Measurements from ENCODE around the gene PCA3. TPM values are rescaled to one million over a fixed set of nuclear protein-coding genes. Genes with fewer than 3 reads are reported as not detected.

Gene PCA3
- total RNA-seq, 4 donors from 2014 or later = 0.27 TPM; not detected in 3

GRCh38 chr9:76756268-76756640 is 8.0 kb upstream of the PCA3 start:
- intact Hi-C loops (cut with DNase I; ENCODE audit: low total_unique reads) = no loop called here
- 37 to 54% methylated on average over 2 to 6 of the region's 6 CpGs for WGBS, 2 donors (ENCODE audit: low coverage in 1 of 2)
- in situ Hi-C loops (cut with MboI; ENCODE audit: low pct_ligation_motif_present in 1 of 4, low pct_unique_long_range_greater_than_20kb in 1 of 4, low sequenced_read_pairs in 3 of 4) = loop anchor here in 3 of 4 donors (25.0 kb wide), 3 partner anchors 231 to 406 kb away; no protein-coding TSS in a partner anchor
- Histone ChIP-seq H3K27ac (no peak overlapping the region), H3K36me3 (no peaks in the 10 kb centered on the region), H3K27me3 (no peaks in the 10 kb centered on the region), H3K4me1 (peaks cover 0 to 12% (median 0%) of the 10 kb centered on the region in 4 donors), H3K9me3 (no peaks in the 10 kb centered on the region), H3K4me3 (no peak overlapping the region)
- peak; percentile 31 for DNase-seq
- peak in 2 of 5 experiments; percentile 30 to 34 for TF ChIP-seq CTCF (IDR thresholded peaks at IDR 0.05)
- TF ChIP-seq POLR2A (IDR thresholded peaks at IDR 0.05) = no peak

- Histone ChIP-seq H3K9me3 (no peaks in the 10 kb centered on the region), H3K36me3 (no peaks in the 10 kb centered on the region), H3K4me1 (peaks cover 0 to 18% (median 2%) of the 10 kb centered on the region in 4 donors), H3K27ac (no peak overlapping the region), H3K27me3 (no peaks in the 10 kb centered on the region), H3K4me3 (no peak overlapping the region)
- TF ChIP-seq POLR2AphosphoS5 (IDR thresholded peaks at IDR 0.05) = no peak
- TF ChIP-seq POLR2A (IDR thresholded peaks at IDR 0.05) = no peak
- no peak for TF ChIP-seq CTCF (IDR thresholded peaks at IDR 0.05)
- no peak for TF ChIP-seq EP300 (IDR thresholded peaks at IDR 0.05; ENCODE audit: low read depth)
- in situ Hi-C loops (cut with MboI; ENCODE audit: low pct_ligation_motif_present in 1 of 4, low pct_unique_long_range_greater_than_20kb in 1 of 4, low sequenced_read_pairs in 3 of 4) (loop anchor here in 3 of 4 donors (25.0 kb wide), 3 partner anchors 230 to 405 kb away; no protein-coding TSS in a partner anchor), intact Hi-C loops (cut with DNase I; ENCODE audit: low total_unique reads) (no loop called here)
- 74 to 75% methylated on average over 3 of the region's 3 CpGs for WGBS, 2 donors (ENCODE audit: low coverage in 1 of 2)
- DNase-seq = no peak
Measured at GRCh38 chr9:76756941-76757673, 7.1 kb upstream of the PCA3 start.

GRCh38 chr9:76758476-76758875 is 5.8 kb upstream of the PCA3 start:
- in situ Hi-C loops (cut with MboI; ENCODE audit: low pct_ligation_motif_present in 1 of 4, low pct_unique_long_range_greater_than_20kb in 1 of 4, low sequenced_read_pairs in 3 of 4) (loop anchor here in 3 of 4 donors (25.0 kb wide), 3 partner anchors 229 to 404 kb away; no protein-coding TSS in a partner anchor), intact Hi-C loops (cut with DNase I; ENCODE audit: low total_unique reads) (no loop called here)
- peaks cover 0 to 18% (median 2%) of the 10 kb centered on the region in 4 donors for H3K4me1 ChIP-seq
- H3K36me3 ChIP-seq = no peaks in the 10 kb centered on the region
- no peaks in the 10 kb centered on the region for H3K9me3 ChIP-seq
- no peak overlapping the region for H3K4me3 ChIP-seq
- no peaks in the 10 kb centered on the region for H3K27me3 ChIP-seq
- WGBS, 2 donors (ENCODE audit: low coverage in 1 of 2) = 74 to 85% methylated on average over 2 to 4 of the region's 4 CpGs
- no peak for TF ChIP-seq POLR2A (IDR thresholded peaks at IDR 0.05)
- no peak for TF ChIP-seq CTCF (IDR thresholded peaks at IDR 0.05)
- no peak for TF ChIP-seq POLR2AphosphoS5 (IDR thresholded peaks at IDR 0.05)
- TF ChIP-seq EP300 (IDR thresholded peaks at IDR 0.05; ENCODE audit: low read depth) = no peak
- DNase-seq = no peak
- H3K27ac ChIP-seq = no peak overlapping the region

- Histone ChIP-seq H3K27me3 (no peaks in the 10 kb centered on the region), H3K9me3 (no peaks in the 10 kb centered on the region), H3K27ac (no peak overlapping the region), H3K4me1 (peaks cover 0 to 18% (median 2%) of the 10 kb centered on the region in 4 donors), H3K36me3 (no peaks in the 10 kb centered on the region), H3K4me3 (no peak overlapping the region)
- intact Hi-C loops (cut with DNase I; ENCODE audit: low total_unique reads) = loop anchor here (10.0 kb wide), 1 partner anchor 225 kb away; no protein-coding TSS in a partner anchor
- peak; percentile 18 for DNase-seq
- in situ Hi-C loops (cut with MboI; ENCODE audit: low pct_ligation_motif_present in 1 of 4, low pct_unique_long_range_greater_than_20kb in 1 of 4, low sequenced_read_pairs in 3 of 4) = loop anchor here in 3 of 4 donors (25.0 kb wide), 3 partner anchors 228 to 403 kb away; no protein-coding TSS in a partner anchor
- 35% methylated on average over 6 of the region's 6 CpGs; no CpG with 5 or more reads in 1 of the 2 donors for WGBS, 2 donors (ENCODE audit: low coverage in 1 of 2)
- TF ChIP-seq EP300 (IDR thresholded peaks at IDR 0.05; ENCODE audit: low read depth) (no peak), POLR2AphosphoS5 (IDR thresholded peaks at IDR 0.05) (no peak), POLR2A (IDR thresholded peaks at IDR 0.05) (no peak)
Measured at GRCh38 chr9:76759732-76760131, 4.5 kb upstream of the PCA3 start.

All from transverse colon (tissue), 4 donors.